Muscle of back (tissue), 13 donors: ENCODE measurements around the gene EXOSC6. TPM values are rescaled to one million over a fixed set of nuclear protein-coding genes. Genes with fewer than 3 reads are reported as not detected.
A peak's percentile ranks its signal among the peaks of the same experiment; 100 is the strongest.
"Not testable (repeated sequence)": the region's sequence is repeated elsewhere in the genome, so short reads cannot be mapped to it uniquely, and the experiment has no call there.

Experiments
- DNase-seq, 3 donors: peaks; one replicate each; pipeline versions ENCODE4 v3.0.0 to v3.0.0-alpha.2; 2013
- long read RNA-seq, 9 donors: transcript quantifications; one replicate each; lab custom pipeline, GENCODE V29; 2026
- polyA plus RNA-seq, 10 donors: library from polyadenylated mRNA; unstranded; fragments of 120-200 nt; gene quantifications; one replicate each; pipeline ENCODE4 v1.2.1, GENCODE V29; 2013; ENCODE audit not compliant: insufficient read length in 10 of 10

Gene EXOSC6
- polyA plus RNA-seq, result 10 to 100 TPM; 10.7 to 15.7 (median 11.9) TPM
- long read RNA-seq, donor 1, full-length matches to known transcripts, result 52 of 52 reads
- long read RNA-seq, donor 1, partial matches to known transcripts, result 0 of 52 reads
- long read RNA-seq, donor 1, other reads (novel, unspliced or antisense), result 0 of 52 reads
- long read RNA-seq, donor 2, full-length matches to known transcripts, result 36 of 36 reads
- long read RNA-seq, donor 2, partial matches to known transcripts, result 0 of 36 reads
- long read RNA-seq, donor 2, other reads (novel, unspliced or antisense), result 0 of 36 reads
- long read RNA-seq, donor 3, result 0 reads
- long read RNA-seq, donor 4, full-length matches to known transcripts, result 48 of 48 reads
- long read RNA-seq, donor 4, partial matches to known transcripts, result 0 of 48 reads
- long read RNA-seq, donor 4, other reads (novel, unspliced or antisense), result 0 of 48 reads
- long read RNA-seq, donor 5, full-length matches to known transcripts, result 48 of 48 reads
- long read RNA-seq, donor 5, partial matches to known transcripts, result 0 of 48 reads
- long read RNA-seq, donor 5, other reads (novel, unspliced or antisense), result 0 of 48 reads
- long read RNA-seq, donor 6, full-length matches to known transcripts, result 85 of 85 reads
- long read RNA-seq, donor 6, partial matches to known transcripts, result 0 of 85 reads
- long read RNA-seq, donor 6, other reads (novel, unspliced or antisense), result 0 of 85 reads
- long read RNA-seq, donor 7, full-length matches to known transcripts, result 54 of 54 reads
- long read RNA-seq, donor 7, partial matches to known transcripts, result 0 of 54 reads
- long read RNA-seq, donor 7, other reads (novel, unspliced or antisense), result 0 of 54 reads
- long read RNA-seq, donor 8, full-length matches to known transcripts, result 54 of 54 reads
- long read RNA-seq, donor 8, partial matches to known transcripts, result 0 of 54 reads
- long read RNA-seq, donor 8, other reads (novel, unspliced or antisense), result 0 of 54 reads
- long read RNA-seq, donor 9, full-length matches to known transcripts, result 6 of 6 reads
- long read RNA-seq, donor 9, partial matches to known transcripts, result 0 of 6 reads
- long read RNA-seq, donor 9, other reads (novel, unspliced or antisense), result 0 of 6 reads

DNA sequence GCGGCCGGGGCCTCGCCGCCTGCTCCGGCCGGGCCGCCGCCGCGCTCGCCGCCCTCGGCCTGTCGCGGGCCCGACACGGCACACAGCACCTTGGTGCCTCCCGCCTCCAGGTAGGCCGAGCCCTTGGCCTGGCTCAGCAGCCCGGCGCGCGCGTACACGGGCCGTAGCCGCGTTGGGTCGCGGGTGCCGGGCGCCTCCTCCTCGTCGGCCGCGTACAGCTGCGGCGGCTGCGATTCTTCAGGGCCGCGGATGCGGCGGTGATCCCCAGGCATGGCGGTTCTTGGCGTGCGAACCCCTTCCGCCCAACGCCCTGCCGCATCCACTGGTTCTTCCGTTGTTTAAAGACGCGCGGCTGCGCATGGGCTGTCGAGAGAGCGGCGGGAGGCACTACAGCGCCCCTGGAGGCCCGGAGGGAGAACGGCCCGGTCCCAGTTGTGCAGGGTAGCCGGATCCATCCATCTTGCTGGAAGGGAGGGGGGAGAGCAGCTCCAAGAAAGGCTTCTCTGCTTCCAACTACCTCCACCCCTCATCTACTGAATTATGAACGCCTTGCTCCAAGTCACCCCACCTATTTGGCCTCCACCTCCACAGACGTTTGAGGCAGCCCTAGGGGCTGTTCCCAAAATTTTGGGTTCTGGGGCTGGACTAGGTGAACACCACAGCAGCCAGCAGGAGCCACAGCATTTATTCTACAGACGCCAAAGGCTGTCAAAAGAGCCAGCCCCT lies at the start of gene EXOSC6:
Gene EXOSC6, minus strand, starts transcription at position 312 of the 726 bp plus-strand sequence. Its CDS starts 40 bp downstream, at position 272.
- DNase-seq, result peak; percentile 92 to 97 (median 94)

DNA sequence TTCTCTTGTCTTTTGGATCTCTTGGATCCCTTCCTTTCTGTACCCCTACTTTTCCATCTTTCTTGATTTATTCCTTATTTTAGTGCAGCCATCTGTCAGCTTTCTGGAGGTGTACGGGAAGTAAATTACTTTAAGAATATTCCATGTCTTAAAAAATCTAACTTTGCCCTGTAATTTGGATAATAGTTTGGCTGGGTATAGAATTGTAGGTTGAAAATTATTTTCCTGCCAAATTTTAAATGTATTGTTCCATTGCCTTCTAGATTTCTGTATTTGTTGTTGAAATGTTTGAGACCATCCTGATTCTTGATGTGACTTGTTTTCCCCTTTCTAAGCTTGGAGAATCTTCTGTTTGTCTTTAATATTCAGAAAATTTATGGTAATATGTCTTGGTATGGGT lies 49.4 kb upstream of the EXOSC6 start:
- DNase-seq, result no peak

DNA sequence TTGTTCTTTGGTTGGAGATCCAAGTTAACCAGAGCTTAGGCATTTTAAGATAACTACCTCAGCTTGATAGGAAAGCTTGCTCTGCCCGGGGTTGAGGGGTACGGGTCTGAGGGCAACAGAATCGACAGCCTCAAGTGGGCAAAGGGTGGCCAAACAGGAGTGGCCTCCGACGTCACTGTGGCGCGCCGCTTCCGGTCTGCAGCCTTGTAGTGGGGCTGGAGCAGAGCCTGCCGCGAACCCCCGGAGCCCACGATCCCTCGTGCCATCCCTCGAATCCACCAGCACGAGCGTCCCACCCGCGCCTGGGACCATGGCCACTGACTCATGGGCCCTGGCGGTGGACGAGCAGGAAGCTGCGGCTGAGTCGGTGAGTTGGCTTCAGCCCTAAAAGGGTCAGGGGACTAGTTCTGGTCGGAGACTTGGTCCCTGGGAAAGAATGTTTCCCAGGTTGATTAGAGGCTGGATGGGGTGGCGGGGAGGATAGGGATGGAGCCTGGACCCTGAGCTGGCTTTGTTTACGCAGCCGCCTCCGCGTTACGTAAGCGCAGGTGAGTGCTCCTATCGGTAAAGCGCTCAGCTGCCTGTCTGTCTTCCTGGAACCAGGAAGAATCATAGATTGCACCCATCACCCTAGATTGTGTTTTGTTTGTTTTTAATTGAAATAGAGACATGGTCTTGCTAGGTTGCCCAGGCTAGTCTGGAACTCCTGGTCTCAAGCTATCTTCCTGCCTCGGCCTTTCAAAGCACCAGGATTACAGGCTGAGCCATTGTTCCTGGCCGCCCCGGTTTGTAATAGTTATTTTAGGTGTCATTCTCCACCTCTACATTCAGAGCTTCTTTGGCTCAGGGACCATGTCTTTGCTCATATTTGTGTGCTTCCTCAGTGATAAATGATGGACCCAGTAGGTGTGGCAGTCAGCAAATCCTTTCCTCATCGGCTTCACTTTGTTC lies 47.5 kb upstream of the EXOSC6 start, which contains the start of gene DDX19B:
Gene DDX19B, plus strand, starts transcription at position 199 of the 951 bp plus-strand sequence. Its CDS starts 112 bp downstream, at position 311.
- peak; percentile 60 to 94 (median 85) for DNase-seq

DNA sequence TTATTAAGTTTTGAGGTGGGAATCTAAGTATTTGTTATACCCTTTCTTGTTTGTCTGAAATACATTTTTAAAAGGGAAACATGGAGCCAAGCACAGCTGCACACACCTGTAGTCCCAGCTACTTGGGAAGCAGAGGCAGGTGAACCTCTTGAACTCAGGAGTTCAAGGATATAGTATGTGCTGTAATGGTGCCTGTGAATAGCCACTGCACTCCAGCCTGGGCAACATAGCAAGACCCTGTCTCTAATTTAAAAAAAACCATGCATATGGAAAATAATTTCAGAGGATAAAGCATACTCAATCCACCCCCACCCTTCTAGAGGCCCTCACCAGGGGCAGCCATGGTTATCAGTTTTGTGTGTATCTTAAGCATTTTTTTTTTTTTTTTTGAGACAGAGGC lies 43.9 kb upstream of the EXOSC6 start:
- DNase-seq, result no peak

DNA sequence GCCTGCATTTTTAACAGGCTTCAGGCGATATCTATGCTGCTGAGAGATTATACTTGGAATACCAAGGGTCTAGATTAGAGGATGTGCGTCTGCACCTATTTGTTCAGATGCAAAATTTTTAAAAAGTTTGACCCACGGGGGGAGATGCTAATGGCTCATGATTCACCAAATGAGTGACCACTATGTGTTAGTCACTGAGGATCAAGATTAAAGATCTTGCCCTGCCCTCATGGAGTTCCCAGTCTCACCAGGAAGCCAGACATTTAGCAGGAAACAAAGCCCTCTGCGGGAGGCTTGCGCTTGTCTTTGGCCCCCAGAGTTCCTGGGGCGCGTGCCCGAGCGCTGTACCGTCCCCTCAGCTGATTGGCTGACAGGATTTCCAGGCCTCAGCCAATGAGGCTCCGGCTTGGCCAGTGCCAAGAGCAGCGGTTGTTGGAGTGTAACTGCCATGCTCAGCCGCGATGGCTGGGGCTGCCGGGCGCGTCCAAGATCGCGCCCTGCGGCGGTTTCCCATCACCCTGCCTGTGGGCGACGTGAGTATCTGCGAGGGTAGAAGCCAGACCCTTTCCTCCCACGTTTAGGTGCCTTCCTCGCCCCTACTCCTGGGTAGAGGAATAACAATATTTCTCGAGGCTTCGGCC lies 42.8 kb upstream of the EXOSC6 start:
- DNase-seq, result no peak

DNA sequence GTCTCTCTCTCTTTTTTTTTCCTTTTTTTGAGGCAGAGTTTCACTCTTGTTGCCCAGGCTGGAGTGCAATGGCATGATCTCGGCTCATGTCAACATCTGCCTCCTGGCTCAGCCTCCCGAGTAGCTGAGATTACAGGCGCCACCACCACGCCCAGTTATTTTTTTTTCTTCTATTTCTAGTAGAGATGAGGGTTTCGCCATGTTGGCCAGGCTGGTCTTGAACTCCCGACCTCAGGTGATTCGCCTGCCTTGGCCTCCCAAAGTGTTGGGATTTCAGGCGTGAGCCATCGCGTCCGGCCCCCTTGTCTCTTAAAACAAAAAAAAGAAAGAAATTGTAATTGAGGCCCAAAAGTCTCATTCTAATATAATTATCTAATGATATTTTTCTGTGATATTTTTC lies 40.4 kb upstream of the EXOSC6 start:
- not testable (repeated sequence) for DNase-seq

DNA sequence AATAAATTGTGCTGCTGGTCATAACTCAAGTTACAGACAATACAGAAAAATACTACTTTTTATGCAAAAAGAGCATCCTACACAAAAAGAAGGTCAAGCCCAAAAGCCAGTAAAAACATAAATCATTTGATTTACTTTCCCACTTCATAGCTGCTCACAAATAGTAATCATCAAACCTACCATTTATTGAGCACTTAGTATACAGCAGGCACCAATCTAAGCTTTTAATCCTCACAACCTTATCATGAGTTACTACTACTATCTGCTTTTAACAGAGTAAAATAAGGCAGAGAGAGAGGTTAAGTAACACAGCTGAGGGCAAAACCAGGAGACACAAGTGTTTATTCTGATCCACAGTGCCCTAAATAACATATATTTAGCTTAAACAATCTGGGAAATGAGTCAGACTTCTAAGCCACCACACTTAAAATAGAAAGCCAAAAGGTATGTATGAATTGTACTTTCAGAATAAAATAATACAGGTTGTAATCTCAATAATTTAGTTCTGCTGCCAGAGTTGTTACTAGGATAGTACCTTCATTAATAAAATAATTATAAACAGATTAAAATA lies 39.3 kb upstream of the EXOSC6 start:
- no peak for DNase-seq

DNA sequence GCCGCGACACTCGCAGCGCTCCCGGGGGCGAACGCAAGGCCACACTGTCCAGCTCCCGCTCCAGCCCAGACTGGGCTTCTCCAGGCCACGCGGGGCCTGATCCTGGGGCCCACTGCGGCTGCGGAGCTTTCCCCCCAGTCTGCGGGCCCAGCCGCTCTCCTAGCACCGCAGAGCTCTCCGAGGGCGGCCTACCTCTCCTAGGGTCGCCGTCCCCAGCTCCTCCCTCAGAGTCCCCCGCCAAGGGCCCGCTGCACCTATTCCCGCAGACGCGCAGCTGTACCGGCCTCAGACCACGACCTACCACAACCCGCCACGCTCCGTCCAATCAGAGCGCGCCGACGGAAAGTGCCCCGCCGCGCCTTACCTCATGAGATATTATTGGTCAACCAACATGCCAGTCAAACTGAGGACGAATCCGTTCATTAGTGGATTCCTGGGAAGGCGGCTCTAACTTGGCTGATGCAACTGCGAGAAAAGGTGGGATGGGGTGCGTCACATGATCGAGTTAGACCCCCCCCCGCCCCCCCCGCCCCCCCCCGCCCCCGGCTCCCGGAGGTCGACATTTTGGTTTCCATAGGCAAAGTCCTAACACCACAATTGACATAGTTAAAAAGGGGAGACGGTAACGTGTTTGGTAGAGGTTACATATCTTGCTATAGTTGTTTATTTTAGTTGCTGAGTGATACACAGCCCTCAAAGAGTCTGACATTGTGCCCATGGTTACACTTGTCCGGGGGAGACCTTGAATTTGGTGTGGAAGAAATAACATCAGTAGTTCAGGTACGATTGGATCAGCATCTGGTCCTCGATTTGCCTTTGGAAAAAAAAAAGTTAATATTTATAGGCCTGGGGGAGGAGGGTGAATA lies 37.7 kb upstream of the EXOSC6 start, which contains the start of gene AARS1:
Gene AARS1, minus strand, starts transcription at position 278 of the 866 bp plus-strand sequence. CDS start 6,743 bp downstream, outside the sequence.
- peak; percentile 99 to 100 (median 100) for DNase-seq

DNA sequence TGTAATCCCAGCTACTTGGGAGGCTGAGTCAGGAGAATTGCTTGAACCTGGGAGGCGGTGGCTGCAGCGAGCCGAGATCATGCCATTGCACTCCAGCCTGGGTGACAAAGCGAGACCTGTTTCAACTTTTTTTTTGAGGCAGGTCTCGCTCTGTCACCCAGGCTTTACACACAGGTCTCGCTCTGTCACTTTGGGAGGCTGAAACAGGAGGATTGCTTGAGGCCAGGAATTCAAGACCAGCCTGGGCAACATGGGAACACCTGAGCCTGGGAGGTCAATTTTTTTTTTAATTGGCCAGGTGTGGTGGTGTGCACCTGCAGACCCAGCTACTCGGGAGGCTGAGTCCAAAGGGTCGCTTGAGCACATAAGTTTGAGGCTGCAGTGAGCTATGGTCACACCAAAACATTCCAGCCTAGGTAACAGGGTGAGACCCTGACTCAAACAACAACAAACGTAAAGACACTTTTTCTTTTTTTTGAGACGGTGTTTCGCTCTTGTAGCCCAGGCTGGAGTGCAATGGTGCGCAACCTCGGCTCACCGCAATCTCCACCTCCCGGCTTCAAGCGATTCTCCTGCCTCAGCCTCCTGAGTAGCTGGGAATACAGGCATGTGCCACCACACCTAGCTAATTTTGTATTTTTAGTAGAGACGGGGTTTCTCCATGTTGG lies 35.7 kb upstream of the EXOSC6 start:
- not testable (repeated sequence) for DNase-seq

DNA sequence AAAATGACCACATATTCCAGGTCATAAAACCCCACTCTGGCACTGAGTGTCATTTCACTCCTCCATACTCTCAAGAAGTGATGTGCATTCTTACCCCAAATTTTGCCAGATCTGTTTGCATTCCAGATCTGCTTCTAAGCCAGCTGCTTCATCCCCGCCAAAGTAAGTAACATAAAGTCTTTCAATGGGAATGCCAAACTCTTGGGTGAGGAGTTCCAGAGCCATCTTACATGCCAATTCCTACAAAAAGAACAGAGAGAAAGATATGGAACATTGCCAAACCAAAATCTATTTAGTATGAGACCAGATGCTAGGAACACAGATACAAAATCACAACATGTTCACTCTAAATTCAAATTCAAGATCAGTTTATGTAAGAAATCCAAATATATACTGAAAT lies 24.7 kb upstream of the EXOSC6 start:
- DNase-seq, result no peak

DNA sequence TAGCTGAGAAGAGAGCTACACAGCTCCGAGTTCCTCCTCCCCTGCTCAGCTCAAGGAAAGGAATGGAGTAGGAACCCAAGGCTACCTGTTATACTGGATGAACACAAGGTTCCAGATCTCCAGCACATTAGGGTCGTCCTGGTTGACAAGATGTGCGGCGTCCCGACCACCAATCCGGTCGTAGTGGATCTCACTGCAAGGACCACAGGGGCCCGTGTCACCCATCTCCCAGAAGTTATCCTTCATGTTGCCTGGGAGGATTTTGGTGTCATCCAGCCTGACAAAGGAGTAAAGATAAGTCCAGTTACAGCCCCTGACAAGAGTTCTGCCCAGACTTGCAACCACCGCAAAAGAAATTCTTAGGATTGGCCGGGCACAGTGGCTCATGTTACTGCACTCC lies 20.0 kb upstream of the EXOSC6 start:
- DNase-seq, result no peak

DNA sequence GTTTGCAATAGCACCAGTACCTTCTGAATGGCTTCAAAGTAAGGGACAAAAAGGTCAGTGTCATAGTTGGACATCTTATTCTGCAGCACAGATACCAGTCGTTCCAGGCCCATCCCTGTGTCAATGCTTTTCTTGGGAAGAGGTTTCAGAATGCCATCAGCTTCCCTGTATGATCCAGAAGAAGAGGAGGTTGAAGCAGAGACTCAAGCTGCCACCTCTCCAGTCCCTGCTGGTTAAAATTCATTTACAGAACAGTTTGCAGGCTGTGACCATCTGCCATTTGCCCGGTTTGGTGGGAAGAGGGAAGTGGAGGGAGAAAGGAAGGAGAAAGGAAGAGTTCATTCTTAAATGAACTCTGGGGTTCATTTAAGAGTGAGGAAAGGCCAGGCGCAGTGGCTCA lies 18.4 kb upstream of the EXOSC6 start:
- DNase-seq, result no peak

DNA sequence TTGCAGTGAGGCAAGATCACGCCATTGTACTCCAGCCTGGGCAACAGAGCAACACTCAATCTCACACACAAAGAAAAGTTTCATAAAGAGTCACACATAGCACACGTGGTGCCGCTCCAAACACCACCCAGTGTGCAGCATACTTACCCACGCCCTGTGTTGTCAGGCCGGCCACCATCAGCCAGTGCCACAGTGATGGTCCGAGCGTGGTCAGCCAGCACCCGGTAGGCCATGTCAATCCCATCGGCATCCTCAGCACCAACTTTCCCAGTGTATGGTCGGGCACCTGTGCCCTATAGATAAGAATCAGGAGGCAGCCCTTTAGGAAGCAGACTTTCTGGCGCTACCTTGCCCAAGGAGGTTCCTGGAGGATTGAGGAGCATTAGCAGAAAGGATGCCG lies 17.7 kb upstream of the EXOSC6 start:
- no peak for DNase-seq

DNA sequence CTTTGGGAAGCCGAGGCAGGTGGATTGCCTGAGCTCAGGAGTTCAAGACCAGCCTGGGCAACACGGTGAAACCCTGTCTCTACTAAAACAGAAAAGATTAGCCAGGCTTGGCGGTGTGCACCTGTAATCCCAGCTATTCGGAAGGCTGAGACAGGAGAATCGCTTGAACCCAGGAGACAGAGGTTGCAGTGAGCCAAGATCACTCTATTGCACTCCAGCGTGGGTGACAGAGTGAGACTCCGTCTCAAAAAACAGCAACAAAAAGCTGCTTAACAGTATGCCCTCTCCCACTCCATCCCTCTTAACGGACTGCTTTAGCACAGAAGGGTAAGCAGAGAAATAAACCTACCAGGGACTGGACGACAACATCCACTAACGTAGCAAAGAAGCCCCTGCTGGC lies 16.2 kb upstream of the EXOSC6 start:
- DNase-seq, result not testable (repeated sequence)

DNA sequence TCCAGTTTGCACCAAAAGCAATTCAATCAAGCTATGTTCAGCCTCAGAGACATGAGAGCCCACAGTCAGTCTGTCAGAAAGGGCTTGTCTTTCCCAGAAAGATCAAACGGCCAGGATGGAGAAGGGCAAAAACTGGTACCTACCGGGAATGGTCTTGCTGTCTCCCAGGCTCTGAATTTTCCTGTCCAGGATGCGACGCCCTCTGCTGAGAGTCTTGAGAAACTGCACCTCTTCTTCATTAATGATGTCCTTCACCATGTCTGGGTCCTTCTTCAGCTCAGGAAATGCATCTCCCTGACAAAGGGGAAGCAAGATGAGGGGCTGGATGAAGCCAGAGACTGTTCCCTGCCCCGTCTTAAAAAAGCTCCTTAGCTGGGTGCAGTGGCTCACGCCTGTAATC lies 15.8 kb upstream of the EXOSC6 start:
- peak in 1 of 3 donors; percentile 36 for DNase-seq

DNA sequence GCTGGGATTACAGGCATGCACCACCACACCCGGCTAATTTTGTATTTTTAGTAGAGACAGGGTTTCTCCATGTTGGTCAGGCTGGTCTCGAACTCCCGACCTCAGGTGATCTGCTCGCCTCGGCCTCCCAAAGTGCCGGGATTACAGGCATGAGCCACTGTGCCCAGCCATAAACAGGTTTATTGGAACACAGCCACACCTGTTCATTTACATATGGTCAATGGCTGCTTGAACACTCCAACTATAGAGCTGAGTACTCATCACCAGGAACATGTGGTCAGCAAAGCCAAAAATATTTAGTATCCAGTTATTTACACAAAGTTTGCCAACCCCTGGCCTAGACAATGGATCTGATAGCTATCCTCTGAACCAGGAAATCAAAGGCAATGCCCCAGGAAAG lies 8.2 kb upstream of the EXOSC6 start:
- not testable (repeated sequence) for DNase-seq

DNA sequence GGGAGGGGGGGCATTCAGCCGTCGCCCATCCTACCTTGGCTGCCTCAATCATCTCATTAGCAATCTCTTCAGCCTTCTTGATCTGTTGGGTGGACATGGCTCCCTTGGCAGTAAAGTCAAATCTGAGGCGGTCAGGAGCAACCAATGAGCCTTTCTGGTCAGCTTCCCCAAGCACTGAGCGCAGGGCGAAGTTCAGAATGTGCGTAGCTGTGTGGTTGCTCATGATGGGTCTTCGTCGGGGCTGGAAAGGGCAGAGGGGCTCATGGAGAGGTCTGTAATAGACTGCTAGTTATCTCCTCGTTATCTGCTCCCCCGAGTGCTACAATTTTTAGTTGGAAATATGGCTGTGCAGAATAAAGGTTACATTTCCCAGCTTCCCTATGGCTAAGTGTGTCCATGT lies 7.2 kb upstream of the EXOSC6 start:
- no peak for DNase-seq

DNA sequence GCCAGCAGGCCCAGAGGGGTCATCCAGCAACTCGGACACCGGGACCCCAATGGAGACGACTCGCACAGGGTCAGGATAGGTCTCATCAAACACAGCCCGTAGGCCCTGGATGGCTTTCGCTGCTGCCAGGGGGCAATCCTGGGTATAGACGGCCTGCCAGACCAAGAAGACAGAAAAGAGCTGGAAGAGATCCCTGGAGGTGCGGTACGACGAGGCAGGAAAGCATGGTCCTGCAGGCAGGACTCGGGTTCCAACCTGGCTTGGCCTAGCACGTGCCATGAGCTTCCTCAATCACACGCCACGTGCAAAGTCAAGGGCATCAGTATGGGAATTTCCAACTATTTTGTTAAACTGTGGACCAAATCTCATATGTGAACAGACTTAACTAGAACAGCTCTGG lies 6.3 kb upstream of the EXOSC6 start:
- no peak for DNase-seq
